Measurements from ENCODE around the gene KIF3A. TPM values are rescaled to one million over a fixed set of nuclear protein-coding genes. Genes with fewer than 3 reads are reported as not detected.

The KIF3A gene
- total and polyA plus RNA-seq, 9 donors, result 4.2 to 13.0 (median 9.2) TPM

DNA sequence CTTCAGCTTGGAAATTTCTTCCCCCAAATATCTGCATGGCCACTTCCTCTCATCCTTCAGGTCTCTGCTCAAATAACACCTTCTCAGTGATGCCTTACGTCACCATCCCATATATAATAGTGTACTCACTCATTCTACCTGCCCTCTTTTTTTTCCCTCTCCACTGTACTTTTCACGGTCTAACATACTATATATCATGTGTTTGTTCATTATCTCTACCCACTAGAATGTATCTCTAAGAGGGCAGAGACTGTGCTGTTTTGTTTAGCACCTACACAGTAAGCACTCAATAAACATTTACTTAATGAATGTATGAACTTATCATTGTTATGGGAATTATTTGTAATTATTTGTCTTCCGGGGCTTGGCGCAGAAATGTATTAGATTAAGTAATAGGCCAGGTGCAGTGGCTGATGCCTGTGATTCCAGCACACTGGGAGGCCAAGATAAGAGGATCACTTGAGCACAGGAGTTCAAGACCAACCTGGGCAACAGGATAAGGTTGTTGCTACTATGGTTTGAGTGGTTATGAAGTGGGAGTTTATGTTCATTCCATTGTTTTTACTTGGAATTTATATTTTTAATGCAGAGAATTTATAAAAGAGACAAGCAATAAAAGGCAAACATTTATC is 85.4 kb downstream of the KIF3A start:
- Histone ChIP-seq H3K4me3 (no peak overlapping the region), H3K27ac (no peak overlapping the region), H3K27me3 (no peaks in the 10 kb centered on the region), H3K36me3 (no peaks in the 10 kb centered on the region), H3K4me1 (ENCODE audit: insufficient read depth) (peaks cover 4% of the 10 kb centered on the region), H3K9me3 (no peaks in the 10 kb centered on the region)
- TF ChIP-seq EP300 (IDR thresholded peaks at IDR 0.05) (no peak), POLR2A (IDR thresholded peaks at IDR 0.05) (no peak), CTCF (IDR thresholded peaks at IDR 0.05) (no peak)
- intact Hi-C loops (cut with DNase I), result no loop called here
- WGBS, 3 donors, result 57 to 77% (median 68%) methylated on average over 4 of the region's 4 CpGs
- DNase-seq, result no peak

- no peaks in the 10 kb centered on the region for H3K4me1 ChIP-seq (ENCODE audit: insufficient read depth)
- TF ChIP-seq CTCF (IDR thresholded peaks at IDR 0.05), result no peak
- TF ChIP-seq EP300 (IDR thresholded peaks at IDR 0.05), result no peak
- TF ChIP-seq POLR2A (IDR thresholded peaks at IDR 0.05), result no peak
- intact Hi-C loops (cut with DNase I), result no loop called here
- 95 to 100% (median 95%) methylated on average over 1 of the region's 1 CpG for WGBS, 3 donors
- H3K27me3 ChIP-seq, result no peaks in the 10 kb centered on the region
- DNase-seq, result no peak
- no peak overlapping the region for H3K27ac ChIP-seq
- H3K9me3 ChIP-seq, result no peaks in the 10 kb centered on the region
- no peak overlapping the region for H3K4me3 ChIP-seq
- no peaks in the 10 kb centered on the region for H3K36me3 ChIP-seq
Observed at GRCh38 chr5:132648355-132648754, 89.0 kb downstream of the KIF3A start.

GRCh38 chr5:132647473-132647872 is 89.9 kb downstream of the KIF3A start:
- H3K4me3 ChIP-seq, result no peak overlapping the region
- no peaks in the 10 kb centered on the region for H3K36me3 ChIP-seq
- H3K27ac ChIP-seq, result no peak overlapping the region
- H3K9me3 ChIP-seq, result no peaks in the 10 kb centered on the region
- TF ChIP-seq POLR2A (IDR thresholded peaks at IDR 0.05) (no peak), EP300 (IDR thresholded peaks at IDR 0.05) (no peak), CTCF (IDR thresholded peaks at IDR 0.05) (no peak)
- H3K27me3 ChIP-seq, result no peaks in the 10 kb centered on the region
- DNase-seq, result no peak
- intact Hi-C loops (cut with DNase I), result no loop called here
- no peaks in the 10 kb centered on the region for H3K4me1 ChIP-seq (ENCODE audit: insufficient read depth)
- 86 to 93% (median 92%) methylated on average over 2 of the region's 2 CpGs for WGBS, 3 donors

DNA sequence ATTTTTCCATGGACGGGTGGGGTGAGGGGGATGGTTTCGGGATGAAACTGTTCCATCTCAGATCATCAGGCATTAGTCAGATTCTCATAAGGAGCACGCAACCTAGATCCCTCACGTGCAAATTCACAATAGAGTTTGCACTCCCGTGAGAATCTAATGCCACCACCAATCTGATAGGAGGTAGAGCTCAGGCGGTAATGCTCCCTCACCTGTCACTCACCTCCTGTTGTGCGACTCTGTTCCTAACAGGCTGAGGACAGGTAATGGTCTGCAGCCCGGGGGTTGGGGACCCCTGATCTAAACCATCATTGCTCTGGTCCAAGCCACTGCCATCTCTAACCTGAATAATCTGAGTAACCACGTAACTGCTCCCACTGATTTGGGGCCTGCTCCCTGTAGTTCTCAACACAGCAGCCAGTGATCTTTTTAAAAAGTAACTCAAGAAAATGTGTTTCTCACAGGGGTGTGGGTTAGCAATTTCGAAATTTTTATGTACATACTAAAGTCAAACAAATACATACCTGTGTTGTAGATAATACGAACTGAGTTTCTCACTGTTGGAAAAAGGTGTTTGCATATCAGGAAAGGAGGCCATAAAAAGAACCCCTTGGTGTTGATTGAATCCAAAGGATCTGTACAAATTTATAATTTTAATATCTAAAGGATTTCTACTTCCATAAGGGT is 90.6 kb downstream of the KIF3A start:
- TF ChIP-seq EP300 (IDR thresholded peaks at IDR 0.05), result no peak
- TF ChIP-seq POLR2A (IDR thresholded peaks at IDR 0.05), result no peak
- TF ChIP-seq CTCF (IDR thresholded peaks at IDR 0.05), result no peak
- no peaks in the 10 kb centered on the region for H3K9me3 ChIP-seq
- H3K4me3 ChIP-seq, result no peak overlapping the region
- intact Hi-C loops (cut with DNase I), result no loop called here
- no peaks in the 10 kb centered on the region for H3K4me1 ChIP-seq (ENCODE audit: insufficient read depth)
- no peaks in the 10 kb centered on the region for H3K36me3 ChIP-seq
- no peak for DNase-seq
- no peak overlapping the region for H3K27ac ChIP-seq
- WGBS, 3 donors, result 91 to 95% (median 94%) methylated on average over 11 of the region's 11 CpGs
- no peaks in the 10 kb centered on the region for H3K27me3 ChIP-seq

Data from ovary (tissue), 9 donors.